RPMI8226 (cell line): ENCODE results near the gene NFATC3.

Source experiments
- DNase-seq: peaks from one replicate; pipeline ENCODE4 v3.0.0-alpha.2; 2015

The NFATC3 gene

GRCh38 chr16:68252383-68252782 lies 167.2 kb downstream of the NFATC3 start:
- DNase-seq, result peak; percentile 83

- no peak for DNase-seq
Measured at GRCh38 chr16:68253721-68254120, 168.6 kb downstream of the NFATC3 start.

- DNase-seq, result no peak
Measured at GRCh38 chr16:68255712-68256111, 170.5 kb downstream of the NFATC3 start.

- peak; percentile 97 for DNase-seq
Measured at GRCh38 chr16:68257251-68257905, 172.2 kb downstream of the NFATC3 start.

- peak; percentile 69 for DNase-seq
Measured at GRCh38 chr16:68257906-68258800, 173.0 kb downstream of the NFATC3 start.

- DNase-seq, result no peak
Measured at GRCh38 chr16:68259007-68259825, 174.0 kb downstream of the NFATC3 start.

GRCh38 chr16:68263559-68264127 lies 178.5 kb downstream of the NFATC3 start:
- no peak for DNase-seq

GRCh38 chr16:68264128-68265077 lies 179.2 kb downstream of the NFATC3 start, which contains the start of gene SLC7A6:
Gene SLC7A6, plus strand, starts transcription at chr16:68264526. Its CDS starts 10,201 bp downstream, at chr16:68274727.
- peak; percentile 89 for DNase-seq

- DNase-seq, result peak; percentile 84
Measured at GRCh38 chr16:68265078-68265920, 180.1 kb downstream of the NFATC3 start.

GRCh38 chr16:68267612-68268405 lies 182.6 kb downstream of the NFATC3 start:
- DNase-seq, result no peak

GRCh38 chr16:68269793-68270192 lies 184.6 kb downstream of the NFATC3 start:
- no peak for DNase-seq

GRCh38 chr16:68270353-68270752 lies 185.2 kb downstream of the NFATC3 start:
- no peak for DNase-seq

- peak; percentile 92 for DNase-seq
Measured at GRCh38 chr16:68272507-68273209, 187.5 kb downstream of the NFATC3 start.

- no peak for DNase-seq
Measured at GRCh38 chr16:68273459-68273858, 188.3 kb downstream of the NFATC3 start.

- no peak for DNase-seq
Measured at GRCh38 chr16:68273896-68274295, 188.7 kb downstream of the NFATC3 start.

GRCh38 chr16:68274441-68274840 lies 189.3 kb downstream of the NFATC3 start:
- no peak for DNase-seq

GRCh38 chr16:68275611-68276191 lies 190.5 kb downstream of the NFATC3 start:
- no peak for DNase-seq

GRCh38 chr16:68276223-68276622 lies 191.1 kb downstream of the NFATC3 start:
- DNase-seq, result no peak
